AG10803 (cell line): ENCODE results near the gene ARHGAP10.

Experiments used
- DNase-seq: peaks from one replicate; pipeline ENCODE4 v3.0.0; 2010; ENCODE audit warnings: low read depth
- H3K4me3 ChIP-seq: 2 replicates; pipeline ENCODE4 v1.5.1; 2011; ENCODE audit warnings: mild to moderate bottlenecking, low read length, control low read depth
- CTCF ChIP-seq: conservative IDR thresholded peaks from 2 replicates; pipeline ENCODE4 v1.5.1; 2011; ENCODE audit warnings: mild to moderate bottlenecking, low read length, control low read depth, inconsistent platforms

The ARHGAP10 gene

GRCh38 chr4:147823130-147823529 is 91.2 kb downstream of the ARHGAP10 start:
- TF ChIP-seq CTCF, result no peak
- no peak overlapping the region for H3K4me3 ChIP-seq
- no peak for DNase-seq

GRCh38 chr4:147824316-147824715 is 92.4 kb downstream of the ARHGAP10 start:
- no peak for TF ChIP-seq CTCF
- DNase-seq, result no peak
- no peak overlapping the region for H3K4me3 ChIP-seq

- no peak for TF ChIP-seq CTCF
- no peak for DNase-seq
- H3K4me3 ChIP-seq, result no peak overlapping the region
Observed at GRCh38 chr4:147824884-147825283, 93.0 kb downstream of the ARHGAP10 start.

- TF ChIP-seq CTCF, result no peak
- no peak for DNase-seq
- H3K4me3 ChIP-seq, result no peak overlapping the region
Observed at GRCh38 chr4:147825451-147826287, 93.8 kb downstream of the ARHGAP10 start.

- no peak for TF ChIP-seq CTCF
- DNase-seq, result no peak
- no peak overlapping the region for H3K4me3 ChIP-seq
Observed at GRCh38 chr4:147826288-147826646, 94.4 kb downstream of the ARHGAP10 start.

GRCh38 chr4:147828331-147828905 is 96.5 kb downstream of the ARHGAP10 start:
- peak; percentile 68 for DNase-seq
- TF ChIP-seq CTCF, result no peak
- H3K4me3 ChIP-seq, result no peak overlapping the region

GRCh38 chr4:147829401-147830101 is 97.7 kb downstream of the ARHGAP10 start:
- no peak overlapping the region for H3K4me3 ChIP-seq
- DNase-seq, result peak; percentile 61
- TF ChIP-seq CTCF, result no peak
